Gastrocnemius medialis (tissue), 4 donors: ENCODE measurements around the gene CRYGA.

Experiments
- CTCF ChIP-seq, 5 experiments: fragments of 450-650 bp in 3 of 5; fragments of 200-600 bp in 2 of 5; sonication (generic) in 2 of 5; IDR thresholded peaks in 4 of 5; conservative IDR thresholded peaks in 1 of 5; 1 replicate in 4 of 5; 2 replicates in 1 of 5; pipeline ENCODE4 v1.5.1; 2016 to 2019; ENCODE audit warnings: antibody characterized with exemption in 5 of 5, mild to moderate bottlenecking in 3 of 5, moderate library complexity in 3 of 5
- POLR2A ChIP-seq, 2 donors: fragments of 450-650 bp; IDR thresholded peaks; one replicate each; pipeline ENCODE4 v1.6.1; 2017; ENCODE audit warnings: antibody characterized with exemption in 2 of 2, mild to moderate bottlenecking in 2 of 2, moderate library complexity in 2 of 2

GRCh38 chr2:208142925-208143799 lies 20.2 kb downstream of the CRYGA start:
- TF ChIP-seq CTCF (IDR thresholded peaks at IDR 0.05 in 4 of 5, conservative IDR thresholded peaks at IDR 0.05 in 1 of 5) = no peak
- TF ChIP-seq POLR2A (IDR thresholded peaks at IDR 0.05) = no peak
